HepG2 (cell line): ENCODE measurements around the gene USP32. TPM values are rescaled to one million over a fixed set of nuclear protein-coding genes. Genes with fewer than 3 reads are reported as not detected.

Experiments used
- AHR ChIP-seq: IDR thresholded peaks from 2 replicates; pipeline ENCODE4 v1.6.1; 2018; ENCODE audit warnings: missing genetic modification reagents, missing compliant biosample characterization
- BRF2 ChIP-seq: sonication (generic); formaldehyde crosslinking; IDR thresholded peaks from 2 replicates; pipeline ENCODE4 v1.8.1; 2022; ENCODE audit warnings: mild to moderate bottlenecking, missing genetic modification reagents
- ELF3 ChIP-seq: IDR thresholded peaks from 2 replicates; pipeline ENCODE4 v1.6.1; 2016; ENCODE audit warnings: missing genetic modification reagents, missing compliant biosample characterization
- EZH2 ChIP-seq: conservative IDR thresholded peaks from 2 replicates; pipeline ENCODE4 v1.6.1; 2012; ENCODE audit warnings: mild to moderate bottlenecking, low read depth, low read length, moderate library complexity
- GABPA ChIP-seq, 2 experiments: IDR thresholded peaks; 2 replicates each; pipeline ENCODE4 v1.6.1; 2011 to 2016; ENCODE audit warnings: low read depth in 2 of 2, low read length in 1 of 2, missing biosample characterization in 1 of 2, missing genetic modification characterization in 1 of 2
- HMGXB3 ChIP-seq: sonication (generic); formaldehyde crosslinking; IDR thresholded peaks from 2 replicates; pipeline ENCODE4 v1.4.0; 2020; ENCODE audit warnings: missing genetic modification reagents, borderline replicate concordance
- ONECUT2 ChIP-seq: sonication (generic); formaldehyde crosslinking; IDR thresholded peaks from 2 replicates; pipeline ENCODE4 v1.4.0; 2020; ENCODE audit warnings: missing genetic modification reagents
- PAWR ChIP-seq: sonication (generic); formaldehyde crosslinking; IDR thresholded peaks from 2 replicates; pipeline ENCODE4 v1.4.0; 2020; ENCODE audit warnings: missing genetic modification reagents, mild to moderate bottlenecking, borderline replicate concordance
- PHB2 ChIP-seq: fragments of 450-650 bp; IDR thresholded peaks from 2 replicates; pipeline ENCODE4 v1.6.1; 2018; ENCODE audit not compliant: partially characterized antibody
- PHF20 ChIP-seq: sonication (generic); formaldehyde crosslinking; IDR thresholded peaks from 2 replicates; pipeline ENCODE4 v1.5.0; 2020; ENCODE audit warnings: mild to moderate bottlenecking, missing genetic modification reagents
- PRPF4 ChIP-seq: fragments of 200-400 bp; formaldehyde crosslinking; IDR thresholded peaks from 2 replicates; pipeline ENCODE4 v1.6.1; 2016; ENCODE audit warnings: low read length, low read depth; ENCODE audit not compliant: poor library complexity, severe bottlenecking
- ZNF20 ChIP-seq: sonication (generic); formaldehyde crosslinking; IDR thresholded peaks from 2 replicates; pipeline ENCODE4 v1.4.0; 2020; ENCODE audit warnings: mild to moderate bottlenecking, moderate library complexity, missing genetic modification reagents
- ZNF329 ChIP-seq: sonication (generic); formaldehyde crosslinking; IDR thresholded peaks from 2 replicates; pipeline ENCODE4 v1.9.0; 2021; ENCODE audit warnings: low read depth, mild to moderate bottlenecking, missing genetic modification reagents
- ZNF563 ChIP-seq: sonication (generic); formaldehyde crosslinking; IDR thresholded peaks from 2 replicates; pipeline ENCODE4 v1.8.0; 2022; ENCODE audit warnings: mild to moderate bottlenecking, moderate library complexity, missing genetic modification reagents
- ZNF616 ChIP-seq: sonication (generic); formaldehyde crosslinking; IDR thresholded peaks from 2 replicates; pipeline ENCODE4 v1.5.0; 2020; ENCODE audit warnings: low read depth, mild to moderate bottlenecking, missing genetic modification reagents
- polyA plus RNA-seq, 8 experiments: library from polyadenylated mRNA; depleted of rRNA in 3 of 8; stranded (reverse) in 7 of 8; unstranded in 1 of 8; fragments of >200 nt; fragmentation: Illumina TruSeq in 4 of 8; extraction: Trizol in 4 of 8; gene quantifications; 2 replicates each; pipeline versions ENCODE4 v1.2.1 to v1.2.3, GENCODE V29; 2011 to 2016; ENCODE audit warnings: low read depth in 4 of 8, missing spikeins in 1 of 8, mixed read lengths in 1 of 8; ENCODE audit not compliant: insufficient read depth in 1 of 8
- total RNA-seq, 5 experiments: library from RNA; depleted of rRNA; stranded (reverse); fragments of >200 nt; fragmentation: Illumina TruSeq; extraction: Trizol; gene quantifications; 2 replicates each; pipeline ENCODE4 v1.2.3, GENCODE V29; 2016; ENCODE audit warnings: low read depth in 1 of 5
- TF ChIP-seq, protein P1 (sequence below): sonication (generic); formaldehyde crosslinking; IDR thresholded peaks from 2 replicates; pipeline ENCODE4 v1.4.0; 2020; ENCODE audit warnings: mild to moderate bottlenecking, low read depth, missing genetic modification reagents
- TF ChIP-seq, protein P2 (sequence below): sonication (generic); formaldehyde crosslinking; conservative IDR thresholded peaks from 2 replicates; pipeline ENCODE4 v1.4.0; 2020; ENCODE audit warnings: missing genetic modification reagents
- TF ChIP-seq, protein P3 (sequence below): sonication (generic); formaldehyde crosslinking; IDR thresholded peaks from 2 replicates; pipeline ENCODE4 v1.4.0; 2020; ENCODE audit warnings: missing genetic modification reagents

USP32 gene
- total and polyA plus RNA-seq, 2 of the 13 experiments (the other 11 are each of a cell fraction or from before 2014, with no cell fraction given): 24.9 to 39.9 TPM

DNA sequence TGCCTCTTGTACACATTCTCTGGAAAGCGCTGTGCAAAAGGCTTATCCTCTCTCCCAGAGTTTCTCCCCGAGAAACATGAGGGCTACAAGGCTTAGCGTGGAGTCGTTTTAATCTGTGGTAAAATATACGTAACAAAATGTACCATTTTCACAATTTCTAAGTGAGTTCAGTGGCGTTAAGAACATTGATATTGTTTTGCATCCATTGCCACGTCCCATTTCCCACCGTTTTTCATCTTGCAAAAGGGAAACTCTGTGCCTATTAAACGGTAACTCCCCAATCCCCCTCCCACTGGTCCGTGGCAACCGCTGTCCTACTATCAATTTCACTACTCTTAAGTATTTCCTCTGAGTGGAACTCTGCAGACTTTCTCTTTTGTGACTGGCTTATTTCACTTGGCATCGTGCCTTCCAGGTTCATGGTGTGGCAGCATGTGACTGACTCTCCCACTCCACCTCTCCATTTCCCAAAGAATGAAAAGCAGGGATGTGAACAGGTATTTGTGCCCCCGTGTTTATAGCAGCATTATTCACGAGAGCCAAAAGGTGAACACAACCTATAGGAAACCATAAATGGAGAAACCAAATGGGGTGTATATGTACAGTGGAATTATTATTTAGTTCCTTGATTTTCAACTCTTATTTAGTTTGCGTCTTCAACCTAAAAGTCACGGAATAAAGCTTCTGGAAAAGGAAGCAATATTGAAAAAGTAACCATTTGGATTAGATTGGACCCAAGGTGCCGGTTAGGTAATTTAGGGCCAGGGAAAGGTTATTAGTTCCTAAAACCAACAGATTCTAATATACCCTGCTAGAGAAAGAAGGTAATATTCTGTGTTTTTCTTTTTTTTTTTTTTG lies 1.1 kb upstream of the USP32 start (continued):
- 0 out of 2 replicates have a peak, but pooled peaks have one; percentile 60 for TF ChIP-seq ZNF616 (CRISPR knock-in tag)
- no peak for TF ChIP-seq AHR (CRISPR knock-in tag)
- no peak for TF ChIP-seq ZNF563
- TF ChIP-seq BRF2 (CRISPR knock-in tag): no peak
- TF ChIP-seq ZNF329: no peak
- no peak for TF ChIP-seq PRPF4
- TF ChIP-seq, protein P1, sequence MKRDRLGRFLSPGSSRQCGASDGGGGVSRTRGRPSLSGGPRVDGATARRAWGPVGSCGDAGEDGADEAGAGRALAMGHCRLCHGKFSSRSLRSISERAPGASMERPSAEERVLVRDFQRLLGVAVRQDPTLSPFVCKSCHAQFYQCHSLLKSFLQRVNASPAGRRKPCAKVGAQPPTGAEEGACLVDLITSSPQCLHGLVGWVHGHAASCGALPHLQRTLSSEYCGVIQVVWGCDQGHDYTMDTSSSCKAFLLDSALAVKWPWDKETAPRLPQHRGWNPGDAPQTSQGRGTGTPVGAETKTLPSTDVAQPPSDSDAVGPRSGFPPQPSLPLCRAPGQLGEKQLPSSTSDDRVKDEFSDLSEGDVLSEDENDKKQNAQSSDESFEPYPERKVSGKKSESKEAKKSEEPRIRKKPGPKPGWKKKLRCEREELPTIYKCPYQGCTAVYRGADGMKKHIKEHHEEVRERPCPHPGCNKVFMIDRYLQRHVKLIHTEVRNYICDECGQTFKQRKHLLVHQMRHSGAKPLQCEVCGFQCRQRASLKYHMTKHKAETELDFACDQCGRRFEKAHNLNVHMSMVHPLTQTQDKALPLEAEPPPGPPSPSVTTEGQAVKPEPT: no peak
- no peak for TF ChIP-seq EZH2
- no peak for TF ChIP-seq PHF20 (CRISPR knock-in tag)
- TF ChIP-seq GABPA (IDR thresholded peaks at IDR 0.05; ENCODE audit: low read depth, low read length): no peak
- no peak for TF ChIP-seq GABPA (CRISPR knock-in tag; IDR thresholded peaks at IDR 0.05; ENCODE audit: low read depth)
- no peak for TF ChIP-seq ZNF20 (CRISPR knock-in tag)
- TF ChIP-seq, protein P2, sequence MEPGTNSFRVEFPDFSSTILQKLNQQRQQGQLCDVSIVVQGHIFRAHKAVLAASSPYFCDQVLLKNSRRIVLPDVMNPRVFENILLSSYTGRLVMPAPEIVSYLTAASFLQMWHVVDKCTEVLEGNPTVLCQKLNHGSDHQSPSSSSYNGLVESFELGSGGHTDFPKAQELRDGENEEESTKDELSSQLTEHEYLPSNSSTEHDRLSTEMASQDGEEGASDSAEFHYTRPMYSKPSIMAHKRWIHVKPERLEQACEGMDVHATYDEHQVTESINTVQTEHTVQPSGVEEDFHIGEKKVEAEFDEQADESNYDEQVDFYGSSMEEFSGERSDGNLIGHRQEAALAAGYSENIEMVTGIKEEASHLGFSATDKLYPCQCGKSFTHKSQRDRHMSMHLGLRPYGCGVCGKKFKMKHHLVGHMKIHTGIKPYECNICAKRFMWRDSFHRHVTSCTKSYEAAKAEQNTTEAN (CRISPR knock-in tag): no peak
- no peak for TF ChIP-seq ONECUT2
- no peak for TF ChIP-seq PAWR (CRISPR knock-in tag)
- TF ChIP-seq, protein P3, sequence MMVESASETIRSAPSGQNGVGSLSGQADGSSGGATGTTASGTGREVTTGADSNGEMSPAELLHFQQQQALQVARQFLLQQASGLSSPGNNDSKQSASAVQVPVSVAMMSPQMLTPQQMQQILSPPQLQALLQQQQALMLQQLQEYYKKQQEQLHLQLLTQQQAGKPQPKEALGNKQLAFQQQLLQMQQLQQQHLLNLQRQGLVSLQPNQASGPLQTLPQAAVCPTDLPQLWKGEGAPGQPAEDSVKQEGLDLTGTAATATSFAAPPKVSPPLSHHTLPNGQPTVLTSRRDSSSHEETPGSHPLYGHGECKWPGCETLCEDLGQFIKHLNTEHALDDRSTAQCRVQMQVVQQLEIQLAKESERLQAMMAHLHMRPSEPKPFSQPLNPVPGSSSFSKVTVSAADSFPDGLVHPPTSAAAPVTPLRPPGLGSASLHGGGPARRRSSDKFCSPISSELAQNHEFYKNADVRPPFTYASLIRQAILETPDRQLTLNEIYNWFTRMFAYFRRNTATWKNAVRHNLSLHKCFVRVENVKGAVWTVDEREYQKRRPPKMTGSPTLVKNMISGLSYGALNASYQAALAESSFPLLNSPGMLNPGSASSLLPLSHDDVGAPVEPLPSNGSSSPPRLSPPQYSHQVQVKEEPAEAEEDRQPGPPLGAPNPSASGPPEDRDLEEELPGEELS (CRISPR knock-in tag): no peak
- no peak for TF ChIP-seq ELF3 (CRISPR knock-in tag)
- no peak for TF ChIP-seq PHB2
- TF ChIP-seq HMGXB3 (CRISPR knock-in tag): no peak
